Fibroblast of gingiva (primary cell): ENCODE measurements around the gene C1orf232.
A peak's percentile ranks its signal among the peaks of the same experiment; 100 is the strongest.

Source experiments
- DNase-seq: peaks from one replicate; pipeline ENCODE4 v3.0.0-alpha.2; 2011; ENCODE audit warnings: low read depth

Gene C1orf232

GRCh38 chr1:26156285-26157038 is 12.3 kb downstream of the C1orf232 start:
- DNase-seq = no peak

- DNase-seq = no peak
Measured at GRCh38 chr1:26155370-26156284, 13.1 kb downstream of the C1orf232 start.

GRCh38 chr1:26154750-26155149 is 14.0 kb downstream of the C1orf232 start:
- no peak for DNase-seq

GRCh38 chr1:26153966-26154532 is 14.7 kb downstream of the C1orf232 start:
- DNase-seq = no peak

GRCh38 chr1:26148887-26149286 is 19.9 kb downstream of the C1orf232 start:
- no peak for DNase-seq

- DNase-seq = no peak
Measured at GRCh38 chr1:26145960-26146294, 22.8 kb downstream of the C1orf232 start.

GRCh38 chr1:26145041-26145959 is 23.5 kb downstream of the C1orf232 start:
- DNase-seq = peak; percentile 67

GRCh38 chr1:26142159-26142558 is 26.6 kb downstream of the C1orf232 start:
- no peak for DNase-seq

- DNase-seq = no peak
Measured at GRCh38 chr1:26138974-26139558, 29.7 kb downstream of the C1orf232 start.

- no peak for DNase-seq
Measured at GRCh38 chr1:26134466-26134865, 34.3 kb downstream of the C1orf232 start.

GRCh38 chr1:26132834-26133167 is 36.0 kb downstream of the C1orf232 start:
- DNase-seq = no peak

GRCh38 chr1:26132128-26132833 is 36.5 kb downstream of the C1orf232 start:
- DNase-seq = no peak

GRCh38 chr1:26130695-26131094 is 38.1 kb downstream of the C1orf232 start:
- no peak for DNase-seq

- DNase-seq = no peak
Measured at GRCh38 chr1:26129778-26130177, 39.0 kb downstream of the C1orf232 start.

GRCh38 chr1:26127235-26128163 is 41.3 kb downstream of the C1orf232 start:
- DNase-seq = no peak

- no peak for DNase-seq
Measured at GRCh38 chr1:26126321-26127084, 42.3 kb downstream of the C1orf232 start.

- DNase-seq = no peak
Measured at GRCh38 chr1:26125946-26126320, 42.8 kb downstream of the C1orf232 start.

GRCh38 chr1:26125382-26125781 is 43.4 kb downstream of the C1orf232 start:
- DNase-seq = no peak
